Measurements from ENCODE around the gene CD58.

The CD58 gene

DNA sequence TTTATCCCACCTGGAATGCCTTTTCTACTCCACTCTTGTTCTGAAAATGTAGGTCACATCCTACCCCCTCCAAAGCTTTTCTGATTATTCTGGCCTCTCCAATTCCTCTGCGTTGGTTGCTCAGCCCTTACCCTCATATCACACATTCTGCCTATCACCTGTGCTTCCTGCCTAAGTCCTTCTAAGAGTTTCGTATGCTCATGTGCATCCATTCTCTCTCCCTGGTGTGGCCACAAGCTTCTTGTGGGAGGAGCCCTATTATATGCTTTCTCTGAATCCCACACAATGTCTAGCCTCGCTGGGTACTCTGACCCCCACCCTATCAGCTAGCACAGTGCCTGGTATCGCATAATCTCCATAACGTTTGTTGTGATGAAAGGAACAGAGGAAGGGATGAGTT lies 54.2 kb downstream of the CD58 start:
- ChIA-PET CTCF (interaction anchor here (0.8 to 6.6 kb wide), 5 partner anchors 13 to 348 kb away, joined by 3 to 54 read pairs (median 5); no protein-coding TSS in a partner anchor), POLR2A (no interaction called here)
- no peak for DNase-seq (ENCODE audit: extremely low spot score)
- TF ChIP-seq, protein P1, sequence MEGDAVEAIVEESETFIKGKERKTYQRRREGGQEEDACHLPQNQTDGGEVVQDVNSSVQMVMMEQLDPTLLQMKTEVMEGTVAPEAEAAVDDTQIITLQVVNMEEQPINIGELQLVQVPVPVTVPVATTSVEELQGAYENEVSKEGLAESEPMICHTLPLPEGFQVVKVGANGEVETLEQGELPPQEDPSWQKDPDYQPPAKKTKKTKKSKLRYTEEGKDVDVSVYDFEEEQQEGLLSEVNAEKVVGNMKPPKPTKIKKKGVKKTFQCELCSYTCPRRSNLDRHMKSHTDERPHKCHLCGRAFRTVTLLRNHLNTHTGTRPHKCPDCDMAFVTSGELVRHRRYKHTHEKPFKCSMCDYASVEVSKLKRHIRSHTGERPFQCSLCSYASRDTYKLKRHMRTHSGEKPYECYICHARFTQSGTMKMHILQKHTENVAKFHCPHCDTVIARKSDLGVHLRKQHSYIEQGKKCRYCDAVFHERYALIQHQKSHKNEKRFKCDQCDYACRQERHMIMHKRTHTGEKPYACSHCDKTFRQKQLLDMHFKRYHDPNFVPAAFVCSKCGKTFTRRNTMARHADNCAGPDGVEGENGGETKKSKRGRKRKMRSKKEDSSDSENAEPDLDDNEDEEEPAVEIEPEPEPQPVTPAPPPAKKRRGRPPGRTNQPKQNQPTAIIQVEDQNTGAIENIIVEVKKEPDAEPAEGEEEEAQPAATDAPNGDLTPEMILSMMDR (IDR thresholded peaks at IDR 0.05; ENCODE audit: control extremely low read depth, extremely low read depth, low read depth, missing control alignments), result no peak

DNA sequence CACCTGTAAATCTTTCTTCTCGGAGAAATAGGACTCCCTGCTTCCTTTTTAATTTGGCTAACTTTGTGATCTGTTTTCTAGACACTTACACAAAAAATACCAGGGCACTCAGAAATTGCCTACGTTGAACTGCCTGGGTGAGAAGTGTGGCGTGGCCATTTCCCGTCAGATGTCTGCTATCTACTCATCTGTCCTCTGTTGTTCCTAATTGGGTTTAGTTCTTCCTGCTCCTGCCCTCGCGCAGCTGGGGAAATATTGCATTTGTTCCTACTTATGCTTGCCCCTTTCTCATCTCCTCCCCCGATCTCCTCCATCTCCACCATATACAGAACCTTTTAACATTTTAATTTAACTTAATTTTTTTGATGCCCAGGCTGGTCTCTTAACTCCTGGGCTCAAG lies 55.1 kb downstream of the CD58 start:
- ChIA-PET CTCF (interaction anchor here (0.8 to 6.6 kb wide), 9 partner anchors 12 to 376 kb away, joined by 3 to 54 read pairs (median 4); no protein-coding TSS in a partner anchor), POLR2A (interaction anchor here (0.8 to 1.2 kb wide), 2 partner anchors 29 to 407 kb away, joined by 3 read pairs; no protein-coding TSS in a partner anchor)
- no peak for DNase-seq (ENCODE audit: extremely low spot score)
- TF ChIP-seq, protein P1 (IDR thresholded peaks at IDR 0.05; ENCODE audit: control extremely low read depth, extremely low read depth, low read depth, missing control alignments), result no peak

- TF ChIP-seq, protein P1 (IDR thresholded peaks at IDR 0.05; ENCODE audit: control extremely low read depth, extremely low read depth, low read depth, missing control alignments), result no peak
- POLR2A ChIA-PET, result interaction anchor here (0.6 to 1.2 kb wide), 6 partner anchors 16 to 536 kb away, joined by 3 read pairs; no protein-coding TSS in a partner anchor
- peak; percentile 63 for DNase-seq (ENCODE audit: extremely low spot score)
- CTCF ChIA-PET, result interaction anchor here (0.8 to 6.6 kb wide), 11 partner anchors 9 to 376 kb away, joined by 3 to 54 read pairs (median 4); no protein-coding TSS in a partner anchor
Measured at GRCh38 chr1:116514708-116515525, 55.9 kb downstream of the CD58 start.

DNA sequence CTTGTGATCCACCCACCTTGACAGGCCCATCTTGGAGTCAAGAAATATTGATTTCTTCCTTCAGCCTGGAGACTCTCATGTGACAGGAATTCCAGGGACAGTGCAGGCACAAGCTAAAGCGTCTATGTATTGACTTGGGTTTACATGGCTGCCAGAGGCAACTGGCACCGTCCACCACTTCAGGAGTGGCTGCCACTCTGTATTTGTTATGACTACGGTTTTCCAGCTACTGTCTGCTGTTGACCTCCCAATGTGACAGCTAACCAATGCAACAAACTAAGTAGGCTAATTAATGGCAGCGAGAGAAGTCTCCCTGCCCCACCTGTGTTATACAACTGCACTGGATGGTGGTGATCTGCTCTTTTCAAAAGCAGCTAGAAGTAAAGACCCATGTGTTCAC lies 56.9 kb downstream of the CD58 start:
- no peak for DNase-seq (ENCODE audit: extremely low spot score)
- TF ChIP-seq, protein P1 (IDR thresholded peaks at IDR 0.05; ENCODE audit: control extremely low read depth, extremely low read depth, low read depth, missing control alignments), result no peak
- CTCF ChIA-PET, result interaction anchor here (1.1 to 6.6 kb wide), 7 partner anchors 8 to 375 kb away, joined by 3 to 54 read pairs (median 5); no protein-coding TSS in a partner anchor
- POLR2A ChIA-PET, result no interaction called here

GRCh38 chr1:116511459-116512019 lies 59.3 kb downstream of the CD58 start:
- DNase-seq (ENCODE audit: extremely low spot score), result no peak
- TF ChIP-seq, protein P1 (IDR thresholded peaks at IDR 0.05; ENCODE audit: control extremely low read depth, extremely low read depth, low read depth, missing control alignments), result no peak
- CTCF ChIA-PET, result interaction anchor here (0.7 to 6.6 kb wide), 3 partner anchors 12 to 340 kb away, joined by 3 to 54 read pairs (median 3); no protein-coding TSS in a partner anchor
- POLR2A ChIA-PET, result no interaction called here

DNA sequence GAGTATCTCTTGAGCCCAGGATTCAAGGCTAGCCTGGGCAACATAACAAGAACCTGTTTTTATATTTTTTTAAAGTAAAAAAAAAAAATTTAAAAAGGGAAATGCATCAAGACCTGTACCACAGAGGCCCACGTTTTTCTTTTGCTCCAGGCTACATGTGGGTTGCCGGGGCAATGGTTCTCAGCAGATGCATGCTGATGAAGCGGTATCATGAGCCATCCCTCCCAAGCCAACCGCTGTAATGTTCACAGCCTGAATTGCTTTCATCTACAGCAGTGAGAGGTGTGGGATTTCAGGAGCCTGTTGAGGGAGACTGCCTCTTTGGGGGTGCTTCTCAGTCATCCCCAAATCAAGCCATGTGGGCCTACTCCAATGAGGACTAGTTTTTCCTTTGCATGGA lies 60.5 kb downstream of the CD58 start:
- TF ChIP-seq, protein P1 (IDR thresholded peaks at IDR 0.05; ENCODE audit: control extremely low read depth, extremely low read depth, low read depth, missing control alignments), result no peak
- CTCF ChIA-PET, result interaction anchor here (6.6 kb wide), 1 partner anchor 11 kb away, joined by 54 read pairs; no protein-coding TSS in a partner anchor
- DNase-seq (ENCODE audit: extremely low spot score), result no peak
- POLR2A ChIA-PET, result no interaction called here

All from GM10248 (cell line).